GM18870 (cell line): ENCODE measurements around the gene CD34.

Experiments
- ATAC-seq: cut with Tn5 transposase; IDR thresholded peaks from one replicate; pipeline ENCODE4 v1.9.1; 2021; ENCODE audit warnings: moderate library complexity; ENCODE audit not compliant: unreplicated experiment

CD34 gene

DNA sequence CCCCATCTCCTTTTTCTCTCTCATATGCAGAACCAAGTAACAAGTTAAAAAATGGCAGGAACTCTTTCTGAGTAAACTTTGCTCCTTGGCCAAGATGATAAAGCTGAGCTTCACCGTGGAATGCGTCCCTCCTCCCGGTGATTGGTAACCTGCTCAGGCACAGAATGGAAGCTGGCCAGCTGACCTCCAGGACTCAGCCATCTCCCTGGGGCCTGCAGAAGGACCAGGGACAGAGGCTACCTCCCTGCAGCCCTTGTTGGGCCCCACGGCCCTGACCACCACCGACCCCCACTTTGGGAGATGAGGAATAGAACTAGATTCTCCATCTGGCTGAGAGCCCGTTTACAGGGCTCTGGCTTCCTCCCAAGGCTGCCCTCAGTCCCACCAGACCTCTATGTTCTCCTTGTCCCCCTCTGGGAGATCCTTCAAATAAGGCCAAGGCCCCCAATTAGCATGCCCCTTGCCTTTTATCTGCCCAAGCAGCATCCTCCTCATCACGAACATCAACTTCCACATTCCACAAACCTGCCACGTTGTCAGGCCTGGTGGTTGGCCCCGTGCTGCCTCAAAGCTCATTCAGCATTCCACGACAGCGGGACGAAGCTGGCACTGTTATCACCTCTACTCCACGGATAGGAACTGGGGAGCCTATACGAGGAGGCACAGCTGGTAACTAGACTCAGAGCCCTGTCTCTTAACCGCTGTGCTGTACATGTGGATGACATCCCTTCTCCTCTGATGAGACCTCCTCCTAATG is 74.2 kb downstream of the CD34 start:
- ATAC-seq = no peak

GRCh38 chr1:207835958-207836357 is 75.0 kb downstream of the CD34 start:
- no peak for ATAC-seq

GRCh38 chr1:207833956-207834660 is 76.8 kb downstream of the CD34 start:
- ATAC-seq = no peak

DNA sequence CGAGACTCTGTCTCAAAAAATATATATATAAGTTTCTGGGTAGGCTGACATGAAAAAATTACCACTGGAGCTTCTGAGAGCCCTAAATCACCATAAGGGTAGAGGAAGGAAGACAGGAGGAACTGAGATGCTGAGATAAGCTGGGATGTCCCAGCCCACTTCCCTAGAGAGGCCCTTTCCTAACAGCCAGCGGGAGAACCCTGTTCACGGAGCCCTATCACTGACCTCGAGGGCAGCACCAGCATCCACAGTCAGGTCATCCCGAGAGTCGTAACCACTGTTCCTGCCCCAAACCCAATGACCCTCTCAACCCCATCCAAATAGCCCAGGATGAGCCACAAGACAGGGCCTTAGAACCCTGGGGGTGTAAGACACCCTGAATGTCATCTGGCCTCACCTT is 77.5 kb downstream of the CD34 start:
- ATAC-seq = no peak

DNA sequence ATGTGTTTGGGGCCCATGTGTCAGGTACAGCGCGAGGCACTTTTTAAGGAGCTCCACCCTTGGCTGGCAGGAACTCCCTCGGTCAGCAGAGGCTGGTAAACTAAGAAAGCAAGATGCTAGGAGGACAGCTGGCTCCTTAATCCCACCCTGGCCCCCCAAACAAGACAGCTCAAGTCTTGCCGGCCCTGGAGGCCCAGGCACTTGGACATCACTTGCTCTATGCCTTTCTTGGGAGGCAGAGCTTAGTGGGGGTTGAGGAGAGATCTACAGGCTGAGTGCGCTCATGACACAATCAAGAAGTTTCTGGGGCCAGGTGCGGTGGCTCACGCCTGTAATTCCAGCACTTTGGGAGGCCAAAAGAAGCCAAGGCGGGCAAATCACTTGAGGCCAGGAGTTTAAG is 78.1 kb downstream of the CD34 start:
- no peak for ATAC-seq

GRCh38 chr1:207831517-207832327 is 79.2 kb downstream of the CD34 start:
- ATAC-seq = peak; percentile 86
